ENCODE results near the gene CHN1.

DNA sequence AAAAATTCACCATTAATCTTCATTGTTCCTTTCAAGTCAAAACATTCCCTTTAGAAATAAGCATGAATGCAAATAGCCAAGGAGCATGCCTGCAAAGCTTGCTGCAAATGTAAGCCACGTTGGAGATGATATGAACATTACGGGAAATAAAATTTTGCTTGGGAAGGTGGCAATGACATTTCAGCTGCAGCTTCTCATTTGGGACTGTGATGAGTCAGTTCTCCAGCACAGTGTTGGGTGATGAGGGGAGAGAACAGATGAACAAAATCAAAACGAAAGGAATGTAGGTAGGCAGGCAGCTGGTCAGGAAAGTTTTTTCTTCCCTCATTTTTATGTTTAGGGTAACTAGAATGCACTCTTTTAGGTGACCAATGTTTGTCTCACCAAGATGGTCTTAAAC lies 175.6 kb downstream of the CHN1 start:
- TF ChIP-seq, protein P1, sequence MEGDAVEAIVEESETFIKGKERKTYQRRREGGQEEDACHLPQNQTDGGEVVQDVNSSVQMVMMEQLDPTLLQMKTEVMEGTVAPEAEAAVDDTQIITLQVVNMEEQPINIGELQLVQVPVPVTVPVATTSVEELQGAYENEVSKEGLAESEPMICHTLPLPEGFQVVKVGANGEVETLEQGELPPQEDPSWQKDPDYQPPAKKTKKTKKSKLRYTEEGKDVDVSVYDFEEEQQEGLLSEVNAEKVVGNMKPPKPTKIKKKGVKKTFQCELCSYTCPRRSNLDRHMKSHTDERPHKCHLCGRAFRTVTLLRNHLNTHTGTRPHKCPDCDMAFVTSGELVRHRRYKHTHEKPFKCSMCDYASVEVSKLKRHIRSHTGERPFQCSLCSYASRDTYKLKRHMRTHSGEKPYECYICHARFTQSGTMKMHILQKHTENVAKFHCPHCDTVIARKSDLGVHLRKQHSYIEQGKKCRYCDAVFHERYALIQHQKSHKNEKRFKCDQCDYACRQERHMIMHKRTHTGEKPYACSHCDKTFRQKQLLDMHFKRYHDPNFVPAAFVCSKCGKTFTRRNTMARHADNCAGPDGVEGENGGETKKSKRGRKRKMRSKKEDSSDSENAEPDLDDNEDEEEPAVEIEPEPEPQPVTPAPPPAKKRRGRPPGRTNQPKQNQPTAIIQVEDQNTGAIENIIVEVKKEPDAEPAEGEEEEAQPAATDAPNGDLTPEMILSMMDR (IDR thresholded peaks at IDR 0.05), result no peak
- TF ChIP-seq POLR2A (IDR thresholded peaks at IDR 0.05), result no peak

Measured in esophagus squamous epithelium (tissue), 4 donors.